PFSK-1 (cell line): Measurements from ENCODE around the gene LRRC8B.

Experiments
- FOXP2 ChIP-seq: optimal IDR thresholded peaks from 2 replicates; pipeline ENCODE3; 2011; ENCODE audit warnings: borderline replicate concordance, control low read depth, inconsistent platforms; ENCODE audit not compliant: insufficient read depth; ENCODE audit errors: extremely low read length, extremely low read depth
- POLR2AphosphoS5 ChIP-seq: IDR thresholded peaks from 2 replicates; pipeline ENCODE4 v1.6.1; 2012; ENCODE audit warnings: low read depth, mild to moderate bottlenecking, control low read depth, low read length, moderate library complexity
- SIN3A ChIP-seq: IDR thresholded peaks from 2 replicates; pipeline ENCODE4 v1.6.1; 2012; ENCODE audit warnings: mild to moderate bottlenecking, low read length, moderate library complexity, borderline replicate concordance; ENCODE audit not compliant: insufficient read depth
- TAF1 ChIP-seq: IDR thresholded peaks from 2 replicates; pipeline ENCODE4 v1.6.1; 2012; ENCODE audit warnings: low read length, control low read depth, borderline replicate concordance; ENCODE audit not compliant: insufficient read depth
- TF ChIP-seq, protein P1 (sequence below), 2 experiments: IDR thresholded peaks; 2 replicates each; pipeline versions ENCODE4 v1.6.1 to v1.8.0; 2011 to 2012; ENCODE audit warnings: low read depth in 2 of 2, low read length in 2 of 2, control low read depth in 1 of 2, inconsistent platforms in 1 of 2, mild to moderate bottlenecking in 1 of 2, moderate library complexity in 1 of 2; ENCODE audit not compliant: insufficient read depth in 1 of 2

The LRRC8B gene

DNA sequence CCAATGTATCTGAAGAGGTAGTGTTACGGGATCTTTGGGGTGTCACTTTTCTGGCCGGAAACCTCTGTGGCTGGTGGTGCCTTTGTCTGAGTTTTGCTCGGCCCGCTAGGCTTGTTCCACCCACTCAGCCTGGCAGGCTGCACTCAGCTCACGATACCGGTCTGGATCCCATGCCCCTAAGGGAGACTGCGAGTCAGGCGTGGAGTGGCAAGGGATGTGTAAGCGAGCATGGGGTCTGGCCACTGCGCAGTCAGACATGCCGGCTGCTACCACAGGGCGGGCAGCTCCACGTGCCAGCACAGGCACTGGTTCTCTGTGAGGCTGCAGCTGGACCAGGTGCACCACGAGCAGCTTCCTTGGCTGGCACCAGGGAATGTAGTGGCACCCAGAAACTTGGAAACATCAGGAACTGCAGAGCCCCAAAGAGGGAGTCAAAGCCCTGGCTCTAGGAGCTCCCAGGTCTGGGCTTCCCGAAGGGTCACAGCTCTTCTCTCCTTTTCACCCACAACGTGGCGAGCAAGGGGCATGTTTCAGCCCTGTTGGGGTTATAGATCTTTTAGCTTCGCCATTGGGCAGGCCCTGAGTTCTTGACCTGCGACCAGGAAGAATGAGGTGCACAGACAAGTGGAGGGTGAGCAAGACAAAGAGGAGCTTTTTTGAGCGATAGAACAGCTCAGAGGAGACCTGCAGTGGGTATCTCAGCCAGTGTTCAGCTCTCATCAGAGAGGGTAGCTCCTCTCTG is 84.5 kb downstream of the LRRC8B start:
- TF ChIP-seq FOXP2: no peak
- TF ChIP-seq POLR2AphosphoS5: no peak
- TF ChIP-seq TAF1: no peak
- TF ChIP-seq, protein P1, sequence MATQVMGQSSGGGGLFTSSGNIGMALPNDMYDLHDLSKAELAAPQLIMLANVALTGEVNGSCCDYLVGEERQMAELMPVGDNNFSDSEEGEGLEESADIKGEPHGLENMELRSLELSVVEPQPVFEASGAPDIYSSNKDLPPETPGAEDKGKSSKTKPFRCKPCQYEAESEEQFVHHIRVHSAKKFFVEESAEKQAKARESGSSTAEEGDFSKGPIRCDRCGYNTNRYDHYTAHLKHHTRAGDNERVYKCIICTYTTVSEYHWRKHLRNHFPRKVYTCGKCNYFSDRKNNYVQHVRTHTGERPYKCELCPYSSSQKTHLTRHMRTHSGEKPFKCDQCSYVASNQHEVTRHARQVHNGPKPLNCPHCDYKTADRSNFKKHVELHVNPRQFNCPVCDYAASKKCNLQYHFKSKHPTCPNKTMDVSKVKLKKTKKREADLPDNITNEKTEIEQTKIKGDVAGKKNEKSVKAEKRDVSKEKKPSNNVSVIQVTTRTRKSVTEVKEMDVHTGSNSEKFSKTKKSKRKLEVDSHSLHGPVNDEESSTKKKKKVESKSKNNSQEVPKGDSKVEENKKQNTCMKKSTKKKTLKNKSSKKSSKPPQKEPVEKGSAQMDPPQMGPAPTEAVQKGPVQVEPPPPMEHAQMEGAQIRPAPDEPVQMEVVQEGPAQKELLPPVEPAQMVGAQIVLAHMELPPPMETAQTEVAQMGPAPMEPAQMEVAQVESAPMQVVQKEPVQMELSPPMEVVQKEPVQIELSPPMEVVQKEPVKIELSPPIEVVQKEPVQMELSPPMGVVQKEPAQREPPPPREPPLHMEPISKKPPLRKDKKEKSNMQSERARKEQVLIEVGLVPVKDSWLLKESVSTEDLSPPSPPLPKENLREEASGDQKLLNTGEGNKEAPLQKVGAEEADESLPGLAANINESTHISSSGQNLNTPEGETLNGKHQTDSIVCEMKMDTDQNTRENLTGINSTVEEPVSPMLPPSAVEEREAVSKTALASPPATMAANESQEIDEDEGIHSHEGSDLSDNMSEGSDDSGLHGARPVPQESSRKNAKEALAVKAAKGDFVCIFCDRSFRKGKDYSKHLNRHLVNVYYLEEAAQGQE (IDR thresholded peaks at IDR 0.05; ENCODE audit: insufficient read depth in 1 of 2, low read depth in 2 of 2, low read length in 2 of 2): no peak
- TF ChIP-seq SIN3A: no peak

DNA sequence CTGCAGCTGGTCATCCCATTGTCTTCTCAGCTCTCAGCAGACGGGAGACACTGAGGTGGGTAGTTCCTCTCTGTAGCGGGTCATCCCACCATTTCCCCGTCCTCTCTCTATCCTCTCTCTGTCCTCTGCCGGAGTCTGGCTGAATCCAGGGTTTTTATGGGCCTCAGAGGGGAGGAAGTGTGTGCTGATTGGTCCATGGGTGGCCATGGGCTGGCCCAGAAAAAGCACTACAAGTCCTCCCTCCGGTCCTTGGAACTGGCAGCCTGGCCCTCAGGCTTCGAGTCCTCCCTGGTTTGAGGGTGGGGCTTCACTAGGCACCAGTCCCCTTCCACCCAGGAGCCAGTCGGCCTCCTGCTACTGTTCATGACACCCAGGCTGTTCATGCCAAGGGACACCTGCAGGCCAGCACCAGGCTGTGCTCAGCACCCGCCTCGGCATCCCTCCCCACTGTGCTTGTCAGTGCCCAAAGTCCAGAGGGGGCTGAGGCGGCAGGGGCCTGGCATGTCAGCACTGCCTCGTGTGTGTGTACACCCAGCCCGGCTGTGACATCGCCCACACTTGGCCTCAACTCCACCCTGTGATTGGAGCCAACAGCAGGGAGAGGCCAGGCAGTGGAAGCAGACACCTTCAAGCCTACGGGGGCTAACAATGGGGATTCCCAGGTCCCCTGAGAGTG is 85.3 kb downstream of the LRRC8B start:
- TF ChIP-seq TAF1: no peak
- TF ChIP-seq, protein P1 (IDR thresholded peaks at IDR 0.05; ENCODE audit: insufficient read depth in 1 of 2, low read depth in 2 of 2, low read length in 2 of 2): no peak
- TF ChIP-seq SIN3A: no peak
- TF ChIP-seq FOXP2: no peak
- no peak for TF ChIP-seq POLR2AphosphoS5

DNA sequence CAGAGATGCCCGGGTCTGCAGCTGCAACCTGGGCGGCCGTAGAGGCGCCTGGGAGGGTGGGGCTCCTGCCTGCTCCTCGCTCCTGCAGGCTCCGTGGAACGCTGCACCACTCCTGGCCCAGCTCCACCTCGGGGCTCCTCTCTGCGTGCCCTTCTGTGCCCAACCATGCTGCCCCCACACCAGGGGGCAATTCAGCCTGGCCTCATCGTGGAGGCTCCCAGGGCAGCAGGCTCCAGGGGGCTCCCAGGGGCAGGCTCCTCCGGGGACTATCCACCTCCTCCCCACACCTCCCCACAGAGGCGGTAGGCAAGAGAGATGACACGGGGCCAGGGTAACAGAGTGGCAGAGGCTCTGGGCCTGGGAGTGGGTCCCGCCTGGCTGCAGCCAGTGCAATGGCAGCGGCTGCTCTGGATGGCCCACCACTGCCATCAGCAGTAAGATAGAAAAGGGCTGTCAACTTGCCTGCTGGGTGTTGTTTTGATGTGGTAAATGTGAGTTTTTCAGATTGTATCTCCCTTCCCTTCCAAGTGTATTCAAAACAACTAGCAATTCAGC is 85.9 kb downstream of the LRRC8B start:
- TF ChIP-seq SIN3A (no peak), FOXP2 (no peak), POLR2AphosphoS5 (no peak), TAF1 (no peak)
- TF ChIP-seq, protein P1 (IDR thresholded peaks at IDR 0.05; ENCODE audit: insufficient read depth in 1 of 2, low read depth in 2 of 2, low read length in 2 of 2): no peak

DNA sequence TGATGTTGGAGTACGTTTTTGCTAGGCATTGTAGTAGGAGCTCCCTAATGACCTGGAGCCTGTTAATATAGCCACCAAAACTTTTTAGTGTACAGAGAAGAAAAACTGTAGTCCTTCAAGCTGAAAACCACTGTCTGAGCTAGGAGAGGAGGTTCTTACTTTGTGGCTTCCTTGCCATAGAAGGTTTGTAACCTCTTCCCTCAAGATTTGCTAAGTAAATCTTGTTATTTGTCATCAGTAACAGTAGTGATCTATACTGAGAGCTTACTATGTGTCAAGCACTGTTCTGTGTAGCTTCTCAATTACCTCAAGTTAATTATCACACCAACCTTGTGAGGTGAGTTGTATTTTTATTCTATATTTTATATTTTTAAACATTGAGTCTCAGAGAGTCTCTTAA is 87.1 kb downstream of the LRRC8B start:
- TF ChIP-seq POLR2AphosphoS5: no peak
- no peak for TF ChIP-seq SIN3A
- TF ChIP-seq TAF1: no peak
- TF ChIP-seq FOXP2: no peak
- TF ChIP-seq, protein P1 (IDR thresholded peaks at IDR 0.05; ENCODE audit: insufficient read depth in 1 of 2, low read depth in 2 of 2, low read length in 2 of 2): no peak
